ENCODE results near the gene PDSS2. TPM values are rescaled to one million over a fixed set of nuclear protein-coding genes. Genes with fewer than 3 reads are reported as not detected.
A peak's percentile ranks its signal among the peaks of the same experiment; 100 is the strongest.

The PDSS2 gene
- total and polyA plus RNA-seq, 4 donors = 6.6 to 19.8 (median 15.6) TPM

- Histone ChIP-seq H3K9ac (ENCODE audit: insufficient read depth in 1 of 2, low read length in 2 of 2) (no peak overlapping the region), H3K36me3 (ENCODE audit: control insufficient read depth in 4 of 4, insufficient read depth in 4 of 4, low read length in 4 of 4) (no peaks in the 10 kb centered on the region), H3K27me3 (ENCODE audit: control insufficient read depth in 3 of 3, insufficient read depth in 3 of 3, low read length in 2 of 3) (no peaks in the 10 kb centered on the region), H3K9me3 (ENCODE audit: control insufficient read depth in 4 of 4, insufficient read depth in 3 of 4, low read length in 3 of 4) (no peaks in the 10 kb centered on the region), H3K4me3 (no peak overlapping the region), H3K27ac (ENCODE audit: low read depth in 1 of 2, low read length in 1 of 2) (no peak overlapping the region), H3K4me1 (ENCODE audit: control insufficient read depth in 5 of 5, insufficient read depth in 5 of 5, low read length in 5 of 5) (peaks cover 0 to 12% (median 0%) of the 10 kb centered on the region in 5 donors)
- ATAC-seq (ENCODE audit: insufficient read depth, low FRiP score) = no peak
- TF ChIP-seq, protein P1, sequence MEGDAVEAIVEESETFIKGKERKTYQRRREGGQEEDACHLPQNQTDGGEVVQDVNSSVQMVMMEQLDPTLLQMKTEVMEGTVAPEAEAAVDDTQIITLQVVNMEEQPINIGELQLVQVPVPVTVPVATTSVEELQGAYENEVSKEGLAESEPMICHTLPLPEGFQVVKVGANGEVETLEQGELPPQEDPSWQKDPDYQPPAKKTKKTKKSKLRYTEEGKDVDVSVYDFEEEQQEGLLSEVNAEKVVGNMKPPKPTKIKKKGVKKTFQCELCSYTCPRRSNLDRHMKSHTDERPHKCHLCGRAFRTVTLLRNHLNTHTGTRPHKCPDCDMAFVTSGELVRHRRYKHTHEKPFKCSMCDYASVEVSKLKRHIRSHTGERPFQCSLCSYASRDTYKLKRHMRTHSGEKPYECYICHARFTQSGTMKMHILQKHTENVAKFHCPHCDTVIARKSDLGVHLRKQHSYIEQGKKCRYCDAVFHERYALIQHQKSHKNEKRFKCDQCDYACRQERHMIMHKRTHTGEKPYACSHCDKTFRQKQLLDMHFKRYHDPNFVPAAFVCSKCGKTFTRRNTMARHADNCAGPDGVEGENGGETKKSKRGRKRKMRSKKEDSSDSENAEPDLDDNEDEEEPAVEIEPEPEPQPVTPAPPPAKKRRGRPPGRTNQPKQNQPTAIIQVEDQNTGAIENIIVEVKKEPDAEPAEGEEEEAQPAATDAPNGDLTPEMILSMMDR (IDR thresholded peaks at IDR 0.05; ENCODE audit: control extremely low read depth, extremely low read depth) = no peak
- DNase-seq = no peak
These were observed 137.6 kb downstream of the PDSS2 start for GRCh38 chr6:107321793-107322192.

- no peaks in the 10 kb centered on the region for H3K27me3 ChIP-seq (ENCODE audit: control insufficient read depth in 3 of 3, insufficient read depth in 3 of 3, low read length in 2 of 3)
- peak in 2 of 3 donors; percentile 41 to 47 for DNase-seq
- TF ChIP-seq, protein P1 (IDR thresholded peaks at IDR 0.05; ENCODE audit: control extremely low read depth, extremely low read depth) = no peak
- H3K4me1 ChIP-seq (ENCODE audit: control insufficient read depth in 5 of 5, insufficient read depth in 5 of 5, low read length in 5 of 5) = peaks cover 0 to 12% (median 0%) of the 10 kb centered on the region in 5 donors
- H3K36me3 ChIP-seq (ENCODE audit: control insufficient read depth in 4 of 4, insufficient read depth in 4 of 4, low read length in 4 of 4) = no peaks in the 10 kb centered on the region
- 84 to 88% methylated on average over 5 of the region's 5 CpGs for WGBS, 2 donors
- ATAC-seq (ENCODE audit: insufficient read depth, low FRiP score) = no peak
- H3K27ac ChIP-seq (ENCODE audit: low read depth in 1 of 2, low read length in 1 of 2) = no peak overlapping the region
- H3K4me3 ChIP-seq = no peak overlapping the region
- H3K9ac ChIP-seq (ENCODE audit: insufficient read depth in 1 of 2, low read length in 2 of 2) = no peak overlapping the region
- no peaks in the 10 kb centered on the region for H3K9me3 ChIP-seq (ENCODE audit: control insufficient read depth in 4 of 4, insufficient read depth in 3 of 4, low read length in 3 of 4)
These were observed 139.3 kb downstream of the PDSS2 start for GRCh38 chr6:107319906-107320530.

DNA sequence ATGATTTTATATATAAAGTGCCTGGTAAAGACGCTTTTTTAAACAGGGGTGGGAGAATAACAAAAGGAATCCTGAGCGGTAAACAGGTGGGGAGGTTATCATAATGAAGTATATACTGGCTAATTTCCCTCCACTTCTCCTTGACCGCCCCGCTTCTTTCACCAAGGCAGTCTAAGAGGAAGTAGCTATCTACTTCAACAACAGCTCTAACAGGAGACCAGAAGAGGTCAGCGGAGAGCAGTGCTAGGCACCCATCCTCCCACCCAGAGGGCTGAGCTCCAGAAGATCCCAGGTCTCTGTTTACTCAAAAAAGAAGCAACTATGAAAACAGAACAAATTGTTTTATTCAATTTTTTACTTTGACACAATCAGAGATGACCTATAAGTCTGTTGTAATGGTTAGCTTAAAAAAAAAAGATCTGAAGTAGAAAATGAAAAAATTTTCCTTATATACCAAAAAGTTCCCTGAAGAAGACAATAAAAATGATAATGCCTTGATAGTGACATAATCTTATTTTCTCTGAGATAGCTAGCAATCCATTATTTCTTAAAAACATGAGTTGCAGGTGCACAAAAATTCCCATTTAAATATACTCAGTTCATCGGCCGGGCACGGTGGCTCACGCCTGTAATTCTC is 141.1 kb downstream of the PDSS2 start:
- H3K36me3 ChIP-seq (ENCODE audit: control insufficient read depth in 4 of 4, insufficient read depth in 4 of 4, low read length in 4 of 4) = no peaks in the 10 kb centered on the region
- TF ChIP-seq, protein P1 (IDR thresholded peaks at IDR 0.05; ENCODE audit: control extremely low read depth, extremely low read depth) = peak; percentile 25
- no peaks in the 10 kb centered on the region for H3K9me3 ChIP-seq (ENCODE audit: control insufficient read depth in 4 of 4, insufficient read depth in 3 of 4, low read length in 3 of 4)
- 55 to 56% methylated on average over 9 of the region's 9 CpGs for WGBS, 2 donors
- H3K27ac ChIP-seq (ENCODE audit: low read depth in 1 of 2, low read length in 1 of 2) = no peak overlapping the region
- no peak overlapping the region for H3K9ac ChIP-seq (ENCODE audit: insufficient read depth in 1 of 2, low read length in 2 of 2)
- DNase-seq = peak; percentile 48 to 78 (median 63)
- ATAC-seq (ENCODE audit: insufficient read depth, low FRiP score) = peak; percentile 62
- H3K4me1 ChIP-seq (ENCODE audit: control insufficient read depth in 5 of 5, insufficient read depth in 5 of 5, low read length in 5 of 5) = peaks cover 0 to 20% (median 4%) of the 10 kb centered on the region in 5 donors
- no peak overlapping the region for H3K4me3 ChIP-seq
- no peaks in the 10 kb centered on the region for H3K27me3 ChIP-seq (ENCODE audit: control insufficient read depth in 3 of 3, insufficient read depth in 3 of 3, low read length in 2 of 3)

All from lung (tissue), 12 donors.